Nucleus accumbens (tissue), 56 donors: ENCODE measurements around the gene PIAS4.

Source experiments
- DNase-seq, 56 donors: peaks; one replicate each; lab custom pipeline; 2025; lab: John Stamatoyannopoulos, UW

The PIAS4 gene

GRCh38 chr19:4053423-4054324, 46.1 kb downstream of the PIAS4 start:
- no peak for DNase-seq

- DNase-seq: no peak
These were observed 47.1 kb downstream of the PIAS4 start for GRCh38 chr19:4054441-4055208.

- DNase-seq: no peak
These were observed 47.6 kb downstream of the PIAS4 start for GRCh38 chr19:4055209-4055552.

- DNase-seq: peak in 16 of 56 donors; percentile 51 to 79 (median 68)
These were observed 50.6 kb downstream of the PIAS4 start for GRCh38 chr19:4057931-4058692.

- DNase-seq: peak in 54 of 56 donors; percentile 9 to 87 (median 72)
These were observed 51.3 kb downstream of the PIAS4 start for GRCh38 chr19:4058693-4059452.

DNA sequence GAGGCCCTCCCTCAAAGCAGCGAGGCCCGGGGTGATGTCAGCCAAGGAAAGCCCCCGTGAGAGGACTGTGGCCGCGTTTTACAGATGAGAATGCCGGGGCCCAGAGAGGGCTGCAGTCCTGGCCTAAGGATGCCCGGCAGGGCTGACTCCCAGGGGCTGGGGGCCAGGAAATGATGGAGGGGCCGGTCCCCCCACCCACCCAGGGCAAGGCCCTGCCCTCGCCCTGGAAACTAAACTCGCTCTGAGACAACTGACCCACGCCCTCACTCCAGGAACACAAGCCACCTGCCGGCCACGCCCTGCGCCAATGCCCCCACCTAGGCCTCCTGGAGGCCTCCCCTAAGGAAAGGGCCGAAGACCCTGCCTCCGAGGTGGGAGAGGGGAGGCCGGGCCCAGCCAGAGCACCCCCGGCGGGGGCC, 51.9 kb downstream of the PIAS4 start:
- no peak for DNase-seq

GRCh38 chr19:4059891-4060620, 52.5 kb downstream of the PIAS4 start:
- no peak for DNase-seq

- DNase-seq: no peak
These were observed 53.2 kb downstream of the PIAS4 start for GRCh38 chr19:4060621-4061177.

- peak in 1 of 56 donors; percentile 46 for DNase-seq
These were observed 53.7 kb downstream of the PIAS4 start for GRCh38 chr19:4061178-4061682.

DNA sequence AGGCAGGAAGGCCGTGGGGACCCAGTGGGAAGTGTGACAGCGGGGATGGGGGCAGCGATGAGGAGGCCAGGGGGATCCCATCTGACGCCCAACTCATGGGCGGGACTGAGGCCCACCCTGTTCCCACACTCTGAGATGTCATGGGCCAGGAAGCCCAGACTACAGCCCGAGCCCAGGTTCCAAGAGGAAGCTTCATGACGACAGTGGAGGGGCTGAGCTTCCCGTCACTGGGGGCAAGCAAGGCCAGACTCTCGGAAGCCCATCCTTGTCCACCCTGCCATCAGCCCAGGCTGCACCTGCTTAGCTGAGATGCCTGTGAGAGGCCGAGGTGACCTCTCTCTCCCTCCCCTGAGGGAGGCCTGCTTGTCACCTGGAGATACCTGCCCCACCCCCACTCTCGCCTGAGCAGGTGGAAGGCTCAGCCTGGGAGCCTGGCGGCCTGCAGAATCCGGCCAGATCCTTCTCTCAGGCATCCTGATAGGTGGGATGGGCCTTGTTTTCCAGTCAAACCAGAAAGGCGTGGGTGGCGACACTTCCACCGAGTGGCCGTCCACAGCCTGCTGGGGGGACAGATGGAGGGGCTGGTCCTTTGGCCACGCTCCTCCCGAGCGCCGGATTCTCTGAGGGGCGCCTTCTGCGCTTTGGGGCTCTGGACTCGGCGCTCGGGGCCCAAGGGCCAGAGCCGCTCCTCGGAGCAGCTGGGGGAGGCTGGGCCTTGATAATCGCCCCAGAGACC, 54.3 kb downstream of the PIAS4 start:
- DNase-seq: no peak

- no peak for DNase-seq
These were observed 55.2 kb downstream of the PIAS4 start for GRCh38 chr19:4062419-4063368.

DNA sequence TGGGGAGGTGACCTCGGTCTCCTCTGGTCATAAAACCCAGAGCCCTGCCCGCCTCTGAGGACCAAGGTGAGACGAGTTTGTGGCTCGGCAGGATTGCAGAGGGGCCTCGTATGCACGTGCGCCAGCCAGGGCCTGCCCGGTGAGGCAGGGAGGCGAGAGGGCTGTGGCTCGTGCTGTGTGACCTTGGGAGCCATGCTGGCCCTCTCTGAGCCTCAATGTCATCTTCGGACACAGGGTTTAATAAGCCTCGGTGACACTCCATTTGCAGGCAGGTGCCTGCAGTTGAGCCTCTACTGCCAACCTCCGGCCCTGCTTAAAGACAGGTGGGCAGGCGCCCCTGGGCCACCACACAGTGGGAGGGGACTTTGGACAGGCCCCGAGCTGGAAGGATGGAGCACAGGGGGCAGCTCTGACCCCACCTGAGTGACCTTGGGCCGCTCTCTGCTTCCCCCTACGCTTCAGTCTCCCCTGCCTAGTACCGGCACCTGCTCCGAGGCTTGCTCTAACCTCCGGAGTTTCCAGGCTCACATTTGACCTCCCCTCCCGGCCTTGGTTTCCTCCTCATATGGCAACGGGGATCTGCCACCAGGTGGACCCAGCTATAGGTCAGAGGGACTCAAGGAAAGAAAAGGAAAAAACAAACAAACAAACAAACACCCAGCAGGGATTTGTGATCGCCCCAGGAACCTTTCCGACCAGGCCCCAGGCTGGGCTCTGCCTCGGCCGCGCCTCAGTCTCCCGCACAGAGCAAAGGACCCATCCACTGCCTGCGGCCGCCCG, 56.0 kb downstream of the PIAS4 start:
- peak in 1 of 56 donors; percentile 50 for DNase-seq

DNA sequence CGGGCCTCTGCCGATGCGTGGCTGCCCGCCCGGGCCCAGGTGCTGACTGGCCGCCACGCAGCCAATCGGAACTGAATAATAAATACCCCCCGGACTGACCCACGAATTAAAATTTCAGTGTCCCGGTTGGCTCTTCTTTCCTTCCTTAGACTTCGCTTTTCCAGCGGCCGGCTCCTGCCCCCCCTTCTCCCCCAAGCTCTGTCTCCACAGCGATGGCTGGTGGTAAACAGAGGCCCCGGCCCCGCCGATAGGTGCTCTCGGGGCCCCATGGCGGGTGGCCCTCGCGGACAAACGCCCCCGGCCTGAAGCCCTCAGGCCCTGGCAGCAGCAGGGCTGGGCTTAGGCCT, 56.6 kb downstream of the PIAS4 start:
- peak in 13 of 56 donors; percentile 12 to 61 (median 43) for DNase-seq

GRCh38 chr19:4064496-4065260, 57.1 kb downstream of the PIAS4 start:
- DNase-seq: peak in 48 of 56 donors; percentile 6 to 86 (median 59)

DNA sequence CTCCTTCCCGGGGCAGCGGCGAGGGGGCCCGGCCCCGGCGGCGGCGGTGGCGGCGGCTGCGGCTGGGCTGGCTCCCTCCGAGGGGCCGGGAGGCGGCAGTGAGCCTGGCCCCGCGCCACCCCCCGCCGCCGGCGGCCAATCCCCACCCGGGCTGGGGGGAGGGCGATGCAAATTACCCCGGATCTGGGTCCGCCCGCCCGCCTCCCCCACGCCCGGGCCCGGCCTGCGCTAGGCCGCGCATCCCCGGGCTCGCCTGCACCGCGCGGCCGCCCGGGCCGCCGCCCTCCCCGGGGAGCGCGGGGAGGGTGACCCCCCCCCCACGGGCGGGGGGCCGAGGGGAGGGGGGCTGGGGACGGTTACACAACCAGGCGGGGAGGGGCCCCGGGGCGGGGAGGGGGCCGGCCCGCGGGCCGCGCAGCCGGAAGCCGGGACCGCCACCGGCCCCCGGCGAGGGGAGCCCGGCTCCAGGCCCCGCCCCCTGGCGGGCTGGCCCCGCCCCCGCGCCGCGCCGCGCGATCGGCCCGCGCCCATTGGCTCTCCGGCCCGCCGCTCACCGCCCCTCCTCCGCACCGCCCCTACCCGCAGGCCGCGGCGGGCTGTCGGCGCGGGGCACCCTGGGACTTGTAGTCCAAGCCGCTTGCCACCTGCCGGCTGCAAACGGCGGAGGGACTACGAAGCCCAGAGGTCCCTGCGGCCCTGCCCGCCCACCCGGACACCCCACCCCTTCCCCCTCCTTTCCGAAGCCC, 58.1 kb downstream of the PIAS4 start:
- DNase-seq: peak; percentile 66 to 98 (median 94)
